NCI-H2107 treated with DMSO at 0.1 percent for 48 hours (cell line): ENCODE results near the gene AK9.
"Not testable (repeated sequence)": the region's sequence is repeated elsewhere in the genome, so short reads cannot be mapped to it uniquely, and the experiment has no call there.

Experiments used
- DNase-seq: peaks from one replicate; lab custom pipeline; 2025; ENCODE audit not compliant: unreplicated experiment; lab: John Stamatoyannopoulos, UW

Gene AK9

GRCh38 chr6:109461733-109462526, 229.1 kb downstream of the AK9 start:
- DNase-seq = no peak

- not testable (repeated sequence) for DNase-seq
Measured at GRCh38 chr6:109461205-109461604, 229.8 kb downstream of the AK9 start.

GRCh38 chr6:109460161-109460829, 230.7 kb downstream of the AK9 start:
- no peak for DNase-seq

- DNase-seq = no peak
Measured at GRCh38 chr6:109458774-109459531, 232.0 kb downstream of the AK9 start.

GRCh38 chr6:109457562-109457996, 233.4 kb downstream of the AK9 start:
- DNase-seq = no peak

- DNase-seq = no peak
Measured at GRCh38 chr6:109456710-109457561, 234.1 kb downstream of the AK9 start.

GRCh38 chr6:109456111-109456583, 234.9 kb downstream of the AK9 start:
- no peak for DNase-seq

- DNase-seq = no peak
Measured at GRCh38 chr6:109455437-109456110, 235.4 kb downstream of the AK9 start, which contains the start of gene MICAL1. Gene MICAL1 (minus strand): TSS chr6:109455772. CDS start chr6:109454196, 1,576 bp downstream.

GRCh38 chr6:109454496-109455436, 236.2 kb downstream of the AK9 start:
- DNase-seq = no peak

- DNase-seq = peak; percentile 90
Measured at GRCh38 chr6:109453594-109454495, 237.2 kb downstream of the AK9 start.

- DNase-seq = no peak
Measured at GRCh38 chr6:109453156-109453555, 237.8 kb downstream of the AK9 start.

- DNase-seq = no peak
Measured at GRCh38 chr6:109452181-109452580, 238.8 kb downstream of the AK9 start.

- no peak for DNase-seq
Measured at GRCh38 chr6:109451376-109451775, 239.6 kb downstream of the AK9 start.

- no peak for DNase-seq
Measured at GRCh38 chr6:109450801-109451200, 240.2 kb downstream of the AK9 start.

- DNase-seq = no peak
Measured at GRCh38 chr6:109449795-109450673, 241.0 kb downstream of the AK9 start.

- no peak for DNase-seq
Measured at GRCh38 chr6:109449064-109449794, 241.8 kb downstream of the AK9 start.
